HCT116 (cell line): ENCODE data around the gene MTFR1L. TPM values are rescaled to one million over a fixed set of nuclear protein-coding genes. Genes with fewer than 3 reads are reported as not detected.

Source experiments
- ATAC-seq: fragments of 200-7000 bp; cut with Tn5 transposase; 2 replicates; pipeline ENCODE4 v1.9.1; 2020; ENCODE audit warnings: mild to moderate bottlenecking, moderate library complexity
- BruUV-seq: library from RNA; stranded (reverse); fragments of 400-500 nt; replicated peaks from 2 replicates; lab custom pipeline; 2021; lab: Mats Ljungman, UMichigan
- CTCF ChIA-PET: fragments of 300-600 bp; sonication (Branson Sonifier 250); formaldehyde crosslinking; loops from one replicate; lab custom pipeline; 2021; ENCODE audit warnings: antibody characterized with exemption; lab: Charles Lee
- POLR2A ChIA-PET: fragments of 300-600, 350-600 bp; sonication (Branson Sonifier 250); formaldehyde crosslinking; loops from one replicate; lab custom pipeline; 2021; ENCODE audit warnings: antibody characterized with exemption; lab: Charles Lee
- RAD21 ChIA-PET, 2 experiments: fragments of 300-600 bp; sonication (Branson Sonifier 250); formaldehyde crosslinking; loops; one replicate each; lab custom pipeline; 2023; ENCODE audit warnings: low total read pairs in 2 of 2; ENCODE audit not compliant: uncharacterized antibody in 2 of 2, unreplicated experiment in 2 of 2, low non-redundant PET in 1 of 2; lab: Charles Lee
- DNase-seq: peaks from one replicate; pipeline ENCODE4 v3.0.0-alpha.2; 2010; ENCODE audit warnings: low read depth, low spot score
- H2AFZ ChIP-seq: fragments of 200-600 bp; shearing (Covaris generic), sonication (generic); 2 replicates; pipeline ENCODE4 v1.6.1; 2017; ENCODE audit warnings: low read depth, mixed run types, mixed read lengths, antibody characterized with exemption, low read length; ENCODE audit not compliant: poor library complexity, severe bottlenecking
- H3K27ac ChIP-seq: 2 replicates; pipeline ENCODE4 v1.5.1; 2012; ENCODE audit warnings: low read depth, low read length
- H3K27me3 ChIP-seq: fragments of 200-600 bp; sonication (generic); 2 replicates; pipeline ENCODE4 v1.6.1; 2016; ENCODE audit warnings: mixed run types, low read length, mixed read lengths; ENCODE audit not compliant: insufficient read depth
- H3K36me3 ChIP-seq, 2 experiments: fragments of 200-500 bp in 1 of 2; fragments of 200-600 bp in 1 of 2; sonication (Bioruptor generic) in 1 of 2; sonication (generic) in 1 of 2; 2 replicates each; pipeline versions ENCODE4 v1.5.1 to v1.6.1; 2014 to 2016; ENCODE audit warnings: low read length in 2 of 2, inconsistent platforms in 1 of 2, mixed read lengths in 1 of 2, mixed run types in 1 of 2; ENCODE audit not compliant: insufficient read depth in 2 of 2, control insufficient read depth in 1 of 2
- H3K4me1 ChIP-seq, 2 experiments: fragments of 200-600 bp in 1 of 2; sonication (generic) in 1 of 2; 2 replicates each; pipeline versions ENCODE4 v1.5.1 to v1.6.1; 2012 to 2017; ENCODE audit warnings: low read length in 2 of 2, inconsistent platforms in 1 of 2, mild to moderate bottlenecking in 1 of 2, mixed read lengths in 1 of 2, mixed run types in 1 of 2, moderate library complexity in 1 of 2; ENCODE audit not compliant: insufficient read depth in 2 of 2, control insufficient read depth in 1 of 2
- H3K4me2 ChIP-seq: fragments of 200-600 bp; sonication (generic); 2 replicates; pipeline ENCODE4 v1.6.1; 2017; ENCODE audit warnings: mixed run types, low read length, mixed read lengths
- H3K4me3 ChIP-seq, 2 experiments: fragments of 200-600 bp in 1 of 2; sonication (generic) in 1 of 2; replicated peaks in 1 of 2; 2 replicates each; pipeline ENCODE4 v1.5.1; 2011 to 2016; ENCODE audit warnings: low read length in 2 of 2, control low read depth in 1 of 2, low read depth in 1 of 2, mild to moderate bottlenecking in 1 of 2, mixed read lengths in 1 of 2, mixed run types in 1 of 2
- H3K79me2 ChIP-seq: fragments of 200-600 bp; sonication (generic); 2 replicates; pipeline ENCODE4 v1.6.1; 2017; ENCODE audit warnings: mild to moderate bottlenecking, mixed run types, low read length, moderate library complexity, mixed read lengths; ENCODE audit not compliant: insufficient read depth
- H3K9ac ChIP-seq: fragments of 200-600 bp; sonication (generic); 2 replicates; pipeline ENCODE4 v1.6.1; 2016; ENCODE audit warnings: low read length, mixed read lengths
- H3K9me2 ChIP-seq: fragments of 200-600 bp; sonication (generic), shearing (Covaris generic); 2 replicates; pipeline ENCODE4 v1.6.1; 2017; ENCODE audit warnings: mixed run types, mild to moderate bottlenecking, moderate library complexity; ENCODE audit not compliant: insufficient read depth
- H3K9me3 ChIP-seq, 2 experiments: fragments of 200-500 bp in 1 of 2; fragments of 200-600 bp in 1 of 2; sonication (Bioruptor generic) in 1 of 2; sonication (generic) in 1 of 2; 2 replicates each; pipeline ENCODE4 v1.6.1; 2014 to 2017; ENCODE audit warnings: low read length in 2 of 2, mixed read lengths in 2 of 2, inconsistent platforms in 1 of 2, low read depth in 1 of 2, mild to moderate bottlenecking in 1 of 2, mixed run types in 1 of 2, moderate library complexity in 1 of 2; ENCODE audit not compliant: control insufficient read depth in 1 of 2, insufficient read depth in 1 of 2
- H4K20me1 ChIP-seq: fragments of 200-600 bp; sonication (generic), shearing (Covaris generic); 2 replicates; pipeline ENCODE4 v1.6.1; 2017; ENCODE audit warnings: mixed run types, mild to moderate bottlenecking, moderate library complexity; ENCODE audit not compliant: insufficient read depth
- CBX3 ChIP-seq: IDR thresholded peaks from 2 replicates; pipeline ENCODE4 v1.6.1; 2012; ENCODE audit warnings: low read depth
- EZH2 ChIP-seq: fragments of 200-600 bp; sonication (generic); IDR thresholded peaks from 2 replicates; pipeline ENCODE4 v1.6.1; 2017; ENCODE audit warnings: antibody characterized with exemption, mixed run types
- FOSL1 ChIP-seq: IDR thresholded peaks from 2 replicates; pipeline ENCODE4 v1.6.1; 2012; ENCODE audit warnings: low read depth
- YY1 ChIP-seq: IDR thresholded peaks from 2 replicates; pipeline ENCODE4 v1.6.1; 2011; ENCODE audit warnings: low read length, low read depth, moderate library complexity, mild to moderate bottlenecking; ENCODE audit not compliant: insufficient replicate concordance; ENCODE audit errors: extremely low read depth
- intact Hi-C: fragments of 100-400 bp; cut with micrococcal nuclease; formaldehyde crosslinking; loops from 2 replicates; pipeline ENCODE4 v1.10.0; 2022
- total RNA-seq: library from RNA; stranded (reverse); gene quantifications from one replicate; pipeline ENCODE4 v1.2.1, GENCODE V29; 2021; ENCODE audit not compliant: unreplicated experiment

MTFR1L gene
- total RNA-seq, 1 experiment from 2014 or later: 35.8 TPM

- no peaks in the 10 kb centered on the region for H3K36me3 ChIP-seq
- H3K27me3 ChIP-seq: no peaks in the 10 kb centered on the region
- H4K20me1 ChIP-seq: no peaks in the 10 kb centered on the region
- ChIA-PET POLR2A (interaction anchor here (2.3 to 3.2 kb wide), 2 partner anchors 12 to 17 kb away, joined by 8 to 31 read pairs; no protein-coding TSS in a partner anchor), CTCF (no interaction called here), RAD21 (no interaction called here)
- H3K79me2 ChIP-seq: peaks cover 10% of the 10 kb centered on the region; the same call in 1 of the 2 replicates
- TF ChIP-seq YY1 (no peak), EZH2 (no peak), FOSL1 (no peak), CBX3 (no peak)
- H3K9me2 ChIP-seq: no peaks in the 10 kb centered on the region
- H3K4me2 ChIP-seq: peak overlapping the region; percentile 98
- peaks cover 35 to 69% of the 10 kb centered on the region in 2 experiments for H3K4me1 ChIP-seq
- ATAC-seq (no peak), DNase-seq (no peak)
- no peak overlapping the region for H2AFZ ChIP-seq
- H3K4me3 ChIP-seq: peak overlapping the region; percentile 77 to 78
- H3K9ac ChIP-seq: peak overlapping the region; percentile 84
- BruUV-seq: no TSS peak
- no peaks in the 10 kb centered on the region for H3K9me3 ChIP-seq
- H3K27ac ChIP-seq: peak overlapping the region; percentile 81
- intact Hi-C loops: no loop called here
Measured at GRCh38 chr1:25874209-25874608, 54.5 kb downstream of the MTFR1L start.

GRCh38 chr1:25874635-25875153 lies 54.9 kb downstream of the MTFR1L start:
- Histone ChIP-seq H3K27me3 (no peaks in the 10 kb centered on the region), H3K4me3 (peak overlapping the region; percentile 77 to 78), H4K20me1 (no peaks in the 10 kb centered on the region), H3K27ac (peak overlapping the region; percentile 81), H3K9ac (peak overlapping the region; percentile 84), H3K9me2 (no peaks in the 10 kb centered on the region), H2AFZ (no peak overlapping the region), H3K79me2 (peaks cover 10% of the 10 kb centered on the region; the same call in 1 of the 2 replicates), H3K4me2 (peak overlapping the region; percentile 98)
- DNase-seq: no peak
- ChIA-PET CTCF (interaction anchor here (1.3 kb wide), 1 partner anchor 19 kb away, joined by 3 read pairs; no protein-coding TSS in a partner anchor), RAD21 (interaction anchor here in 1 of 2 experiments (1.6 kb wide), 1 partner anchor 21 kb away, joined by 4 read pairs; no protein-coding TSS in a partner anchor), POLR2A (interaction anchor here (2.3 to 3.2 kb wide), 2 partner anchors 12 to 16 kb away, joined by 8 to 31 read pairs; no protein-coding TSS in a partner anchor)
- no peak for TF ChIP-seq FOSL1
- TF ChIP-seq, all 23 proteins: peak for 0
- no peaks in the 10 kb centered on the region for H3K9me3 ChIP-seq
- H3K36me3 ChIP-seq: no peaks in the 10 kb centered on the region
- intact Hi-C loops: no loop called here
- peaks cover 35 to 72% of the 10 kb centered on the region in 2 experiments for H3K4me1 ChIP-seq
- no peak; the same call in 1 of the 2 replicates for ATAC-seq
- TSS peak; percentile 35 for BruUV-seq
